Endothelial cell of umbilical vein (primary cell): Measurements from ENCODE around the gene ELAVL1. TPM values are rescaled to one million over a fixed set of nuclear protein-coding genes. Genes with fewer than 3 reads are reported as not detected.

Experiments
- BruUV-seq: library from RNA; stranded (reverse); fragments of 400-500 nt; replicated peaks from 2 replicates; lab custom pipeline; 2021; lab: Mats Ljungman, UMichigan
- CTCF ChIA-PET: fragments of 300-600, 350-600 bp; sonication (Branson Sonifier 250); formaldehyde crosslinking; loops from one replicate; lab custom pipeline; 2021; ENCODE audit warnings: antibody characterized with exemption, inconsistent platforms; lab: Charles Lee
- POLR2A ChIA-PET: fragments of 300-600, 350-600 bp; sonication (Branson Sonifier 250); formaldehyde crosslinking; loops from one replicate; lab custom pipeline; 2021; ENCODE audit warnings: antibody characterized with exemption, inconsistent platforms; lab: Charles Lee
- DNase-seq: peaks from one replicate; pipeline ENCODE4 v3.0.0-alpha.2; 2011; ENCODE audit warnings: low read depth, low spot score
- FAIRE-seq: peaks from 2 replicates; lab custom pipeline; 2011; peaks lifted over from hg19 to GRCh38; lab: Jason Lieb, UNC
- H2AFZ ChIP-seq: 2 replicates; pipeline ENCODE4 v1.6.0; 2012; ENCODE audit warnings: low read depth, low read length, control low read depth, inconsistent platforms
- H3K27ac ChIP-seq: 2 replicates; pipeline ENCODE4 v1.5.1; 2011; ENCODE audit warnings: low read depth, mild to moderate bottlenecking, control low read depth, low read length, moderate library complexity; ENCODE audit not compliant: insufficient read depth
- H3K27me3 ChIP-seq, 2 experiments: 2 replicates each; pipeline versions ENCODE4 v1.6.0 to v1.6.1; 2011; ENCODE audit warnings: low read length in 2 of 2, mixed read lengths in 1 of 2; ENCODE audit not compliant: control insufficient read depth in 2 of 2, insufficient read depth in 2 of 2
- H3K36me3 ChIP-seq, 2 experiments: 2 replicates in 1 of 2; 3 replicates in 1 of 2; pipeline ENCODE4 v1.5.1; 2011; ENCODE audit warnings: low read length in 2 of 2, mild to moderate bottlenecking in 1 of 2, moderate library complexity in 1 of 2; ENCODE audit not compliant: control insufficient read depth in 2 of 2, insufficient read depth in 2 of 2; ENCODE audit errors: extremely low read depth in 1 of 2
- H3K4me1 ChIP-seq: 3 replicates; pipeline ENCODE4 v1.5.1; 2011; ENCODE audit warnings: mild to moderate bottlenecking, low read length; ENCODE audit not compliant: control insufficient read depth, insufficient read depth; ENCODE audit errors: extremely low read depth
- H3K4me2 ChIP-seq: 2 replicates; pipeline ENCODE4 v1.6.1; 2011; ENCODE audit warnings: low read length, control low read depth, mixed read lengths; ENCODE audit not compliant: insufficient read depth
- H3K4me3 ChIP-seq, 3 experiments: fragments of 200-600 bp in 1 of 3; sonication (generic), shearing (Covaris generic) in 1 of 3; replicated peaks in 1 of 3; 2 replicates each; pipeline ENCODE4 v1.5.1; 2011 to 2016; ENCODE audit warnings: control low read depth in 3 of 3, low read length in 3 of 3, mild to moderate bottlenecking in 2 of 3, inconsistent platforms in 1 of 3, low read depth in 1 of 3, moderate library complexity in 1 of 3; ENCODE audit not compliant: insufficient read depth in 1 of 3
- H3K79me2 ChIP-seq: 2 replicates; pipeline ENCODE4 v1.6.0; 2012; ENCODE audit warnings: low read length, inconsistent platforms; ENCODE audit not compliant: control insufficient read depth, insufficient read depth
- H3K9ac ChIP-seq: replicated peaks from 2 replicates; pipeline ENCODE3; 2011; ENCODE audit warnings: low read length, control low read depth; ENCODE audit not compliant: insufficient read depth; ENCODE audit errors: extremely low read depth
- H3K9me1 ChIP-seq: replicated peaks from 3 replicates; pipeline ENCODE4 v1.6.0; 2011; ENCODE audit warnings: mild to moderate bottlenecking, low read length; ENCODE audit not compliant: control insufficient read depth, insufficient read depth; ENCODE audit errors: extremely low read depth
- H3K9me3 ChIP-seq: replicated peaks from 2 replicates; pipeline ENCODE4 v1.5.1; 2012; ENCODE audit warnings: low read length, inconsistent platforms; ENCODE audit not compliant: control insufficient read depth, insufficient read depth
- H4K20me1 ChIP-seq: replicated peaks from 2 replicates; pipeline ENCODE3; 2011; ENCODE audit warnings: mild to moderate bottlenecking, low read length; ENCODE audit not compliant: control insufficient read depth, insufficient read depth; ENCODE audit errors: extremely low read depth
- EZH2 ChIP-seq: IDR thresholded peaks from 2 replicates; pipeline ENCODE4 v1.6.1; 2012; ENCODE audit warnings: borderline replicate concordance, low read depth, mild to moderate bottlenecking, moderate library complexity, low read length, inconsistent platforms; ENCODE audit not compliant: severe bottlenecking
- FOS ChIP-seq: IDR thresholded peaks from 2 replicates; pipeline ENCODE4 v1.6.1; 2011; ENCODE audit warnings: mild to moderate bottlenecking, low read length, moderate library complexity, borderline replicate concordance; ENCODE audit not compliant: insufficient read depth
- GATA2 ChIP-seq: IDR thresholded peaks from 2 replicates; pipeline ENCODE4 v1.7.0; 2011; ENCODE audit warnings: low read depth, mild to moderate bottlenecking, moderate library complexity, mixed read lengths, low read length; ENCODE audit not compliant: insufficient read length, insufficient read depth
- JUN ChIP-seq: IDR thresholded peaks from 2 replicates; pipeline ENCODE4 v1.6.1; 2011; ENCODE audit warnings: borderline replicate concordance, low read depth; ENCODE audit not compliant: insufficient read length, insufficient read depth
- MYC ChIP-seq: IDR thresholded peaks from one replicate; pipeline ENCODE4 v1.6.1; 2011; ENCODE audit warnings: mild to moderate bottlenecking, low read depth, low read length
- POLR2A ChIP-seq: IDR thresholded peaks from 2 replicates; pipeline ENCODE4 v1.6.1; 2012; ENCODE audit warnings: low read depth, mild to moderate bottlenecking, control low read depth, low read length
- POLR2AphosphoS5 ChIP-seq: IDR thresholded peaks from 2 replicates; pipeline ENCODE4 v1.6.1; 2012; ENCODE audit warnings: low read depth, mild to moderate bottlenecking, control low read depth, low read length, moderate library complexity; ENCODE audit not compliant: insufficient read depth
- dilution Hi-C: fragments of 300-500 bp; cut with MboI; formaldehyde crosslinking; loops from one replicate; pipeline ENCODE4 v1.15.0; 2019; ENCODE audit warnings: low sequenced_read_pairs; ENCODE audit not compliant: extremely low pct_ligation_motif_present
- intact Hi-C: fragments of 100-400 bp; cut with micrococcal nuclease; formaldehyde crosslinking; loops from one replicate; pipeline ENCODE4 v1.10.0; 2022
- polyA plus RNA-seq, 4 experiments: library from polyadenylated mRNA; depleted of rRNA in 3 of 4; stranded (reverse) in 3 of 4; unstranded in 1 of 4; fragments of >200 nt; gene quantifications; 2 replicates each; pipeline versions ENCODE4 v1.2.1 to v1.2.3, GENCODE V29; 2011 to 2012; ENCODE audit warnings: missing spikeins in 1 of 4
- total RNA-seq: library from RNA; stranded (reverse); gene quantifications from 2 replicates; pipeline ENCODE4 v1.2.3, GENCODE V29; 2021
- TF ChIP-seq, protein P1 (sequence below), 2 donors: IDR thresholded peaks; 1 replicate in 1 of 2; 2 replicates in 1 of 2; pipeline ENCODE4 v1.5.1; 2011; ENCODE audit warnings: low read length in 2 of 2, mild to moderate bottlenecking in 2 of 2, moderate library complexity in 2 of 2, control low read depth in 1 of 2, inconsistent platforms in 1 of 2, low read depth in 1 of 2; ENCODE audit not compliant: insufficient read depth in 1 of 2; ENCODE audit errors: extremely low read depth in 1 of 2
- TF ChIP-seq, protein P2 (sequence below): IDR thresholded peaks from 2 replicates; pipeline ENCODE4 v1.6.1; 2011; ENCODE audit not compliant: insufficient read depth, insufficient read length

The ELAVL1 gene
- total and polyA plus RNA-seq, 2 donors (not counting 3 experiments of a cell fraction or from before 2014, with no cell fraction given): 46.8 to 134 TPM

DNA sequence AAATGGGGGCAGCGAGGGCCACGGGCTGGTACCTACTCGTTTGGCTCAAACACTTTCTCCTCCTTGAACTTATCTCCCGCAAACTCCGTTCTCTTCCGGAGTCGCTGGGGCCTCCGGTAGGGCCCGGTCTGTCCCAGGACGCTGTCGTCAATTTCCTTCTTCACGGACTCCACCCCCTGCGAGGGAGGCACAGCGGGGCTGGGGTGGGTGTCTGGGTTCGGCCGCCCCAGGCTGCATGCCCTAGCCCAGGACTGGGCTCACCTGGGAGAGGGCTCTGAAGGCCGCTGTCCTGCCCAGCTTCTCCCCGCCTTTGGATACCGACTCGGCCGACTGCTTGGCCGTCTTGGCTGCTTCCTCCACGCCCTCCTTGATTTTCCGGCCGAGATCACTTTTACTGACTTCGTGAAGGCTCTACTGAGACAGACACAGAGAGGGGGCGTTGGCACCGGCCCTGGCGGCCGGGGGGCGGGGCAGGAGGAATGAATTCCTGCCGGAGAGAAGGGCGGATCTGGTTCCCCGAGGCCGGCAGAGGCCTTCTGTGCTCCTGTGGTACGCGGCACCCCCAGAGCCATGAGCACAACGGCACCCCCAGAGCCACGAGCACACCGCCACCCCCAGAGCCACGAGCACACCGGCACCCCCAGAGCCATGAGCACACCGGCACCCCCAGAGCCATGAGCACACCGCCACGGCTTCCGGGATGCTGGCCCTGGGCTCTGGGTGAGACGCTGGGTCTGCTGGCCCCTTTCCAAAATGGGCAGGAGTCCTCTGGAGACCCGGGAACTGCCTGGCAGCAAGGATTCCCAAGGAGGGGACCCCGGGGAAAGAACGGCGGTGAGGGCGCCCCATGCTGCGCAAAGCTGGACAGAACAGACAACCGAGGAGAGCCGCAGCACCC, 71.4 kb downstream of the ELAVL1 start:
- no peak overlapping the region for H2AFZ ChIP-seq
- ChIA-PET CTCF (no interaction called here), POLR2A (no interaction called here)
- H3K4me3 ChIP-seq: no peak overlapping the region
- no peaks in the 10 kb centered on the region for H4K20me1 ChIP-seq
- H3K36me3 ChIP-seq: peaks cover 10 to 58% of the 10 kb centered on the region in 2 experiments
- BruUV-seq: no TSS peak
- intact Hi-C loops: no loop called here
- dilution Hi-C loops: no loop called here
- no peaks in the 10 kb centered on the region for H3K79me2 ChIP-seq
- TF ChIP-seq FOS: no peak
- no peak for TF ChIP-seq POLR2AphosphoS5
- TF ChIP-seq, protein P1, sequence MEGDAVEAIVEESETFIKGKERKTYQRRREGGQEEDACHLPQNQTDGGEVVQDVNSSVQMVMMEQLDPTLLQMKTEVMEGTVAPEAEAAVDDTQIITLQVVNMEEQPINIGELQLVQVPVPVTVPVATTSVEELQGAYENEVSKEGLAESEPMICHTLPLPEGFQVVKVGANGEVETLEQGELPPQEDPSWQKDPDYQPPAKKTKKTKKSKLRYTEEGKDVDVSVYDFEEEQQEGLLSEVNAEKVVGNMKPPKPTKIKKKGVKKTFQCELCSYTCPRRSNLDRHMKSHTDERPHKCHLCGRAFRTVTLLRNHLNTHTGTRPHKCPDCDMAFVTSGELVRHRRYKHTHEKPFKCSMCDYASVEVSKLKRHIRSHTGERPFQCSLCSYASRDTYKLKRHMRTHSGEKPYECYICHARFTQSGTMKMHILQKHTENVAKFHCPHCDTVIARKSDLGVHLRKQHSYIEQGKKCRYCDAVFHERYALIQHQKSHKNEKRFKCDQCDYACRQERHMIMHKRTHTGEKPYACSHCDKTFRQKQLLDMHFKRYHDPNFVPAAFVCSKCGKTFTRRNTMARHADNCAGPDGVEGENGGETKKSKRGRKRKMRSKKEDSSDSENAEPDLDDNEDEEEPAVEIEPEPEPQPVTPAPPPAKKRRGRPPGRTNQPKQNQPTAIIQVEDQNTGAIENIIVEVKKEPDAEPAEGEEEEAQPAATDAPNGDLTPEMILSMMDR (IDR thresholded peaks at IDR 0.05; ENCODE audit: extremely low read depth in 1 of 2, insufficient read depth in 1 of 2, low read depth in 1 of 2, low read length in 2 of 2): no peak
- TF ChIP-seq EZH2: no peak
- no peak for TF ChIP-seq POLR2A
- TF ChIP-seq, protein P2, sequence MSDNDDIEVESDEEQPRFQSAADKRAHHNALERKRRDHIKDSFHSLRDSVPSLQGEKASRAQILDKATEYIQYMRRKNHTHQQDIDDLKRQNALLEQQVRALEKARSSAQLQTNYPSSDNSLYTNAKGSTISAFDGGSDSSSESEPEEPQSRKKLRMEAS: no peak
- TF ChIP-seq GATA2: no peak
- no peak for TF ChIP-seq MYC
- no peak for TF ChIP-seq JUN
- no peaks in the 10 kb centered on the region for H3K9me1 ChIP-seq
- peaks cover 3% of the 10 kb centered on the region for H3K4me1 ChIP-seq
- H3K9me3 ChIP-seq: no peaks in the 10 kb centered on the region
- FAIRE-seq (no peak), DNase-seq (no peak)
- H3K27ac ChIP-seq: no peak overlapping the region
- H3K9ac ChIP-seq: no peak overlapping the region
- H3K27me3 ChIP-seq: no peaks in the 10 kb centered on the region
- H3K4me2 ChIP-seq: no peak overlapping the region
